Activated CD8-positive, alpha-beta memory T cell treated with anti-CD3 and anti-CD28 coated beads, Interleukin-2, amount 50 U/mL, for 24 hours (primary cell): ENCODE results near the gene RYR1.
"Not testable (repeated sequence)": the region's sequence is repeated elsewhere in the genome, so short reads cannot be mapped to it uniquely, and the experiment has no call there.

Experiments used
- DNase-seq: peaks from one replicate; pipeline ENCODE4 v3.0.0-alpha.2; 2020; ENCODE audit errors: extremely low read depth

The RYR1 gene

DNA sequence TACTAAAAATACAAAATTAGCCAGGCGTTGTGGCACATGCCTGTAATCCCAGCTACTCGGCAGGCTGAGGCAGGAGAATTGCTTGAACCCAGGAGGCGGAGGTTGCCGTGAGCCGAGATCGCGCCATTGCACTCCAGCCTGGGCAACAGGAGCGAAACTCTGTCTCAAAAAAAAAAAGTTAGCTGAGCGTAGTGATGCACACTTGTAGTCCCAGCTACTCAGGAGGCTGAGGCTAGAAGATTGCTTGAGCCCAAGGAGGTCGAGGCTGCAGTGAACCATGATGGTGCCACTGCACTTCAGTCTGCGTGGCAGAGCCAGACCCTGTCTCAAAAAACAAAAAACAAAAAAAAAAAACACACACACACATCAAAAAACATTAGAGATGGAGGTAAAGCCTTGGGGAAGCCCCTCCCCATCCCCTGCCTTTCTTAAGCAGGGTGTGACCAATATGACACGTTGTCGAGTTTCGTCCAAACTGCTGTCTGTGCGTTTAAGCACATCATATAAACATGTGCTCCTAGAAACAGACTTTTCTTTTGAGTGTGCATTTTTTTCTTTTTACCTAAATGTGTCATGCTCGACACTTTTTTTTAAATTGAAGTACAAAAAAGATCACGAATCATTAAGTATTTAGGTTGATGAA is 6.3 kb upstream of the RYR1 start:
- DNase-seq = not testable (repeated sequence)

DNA sequence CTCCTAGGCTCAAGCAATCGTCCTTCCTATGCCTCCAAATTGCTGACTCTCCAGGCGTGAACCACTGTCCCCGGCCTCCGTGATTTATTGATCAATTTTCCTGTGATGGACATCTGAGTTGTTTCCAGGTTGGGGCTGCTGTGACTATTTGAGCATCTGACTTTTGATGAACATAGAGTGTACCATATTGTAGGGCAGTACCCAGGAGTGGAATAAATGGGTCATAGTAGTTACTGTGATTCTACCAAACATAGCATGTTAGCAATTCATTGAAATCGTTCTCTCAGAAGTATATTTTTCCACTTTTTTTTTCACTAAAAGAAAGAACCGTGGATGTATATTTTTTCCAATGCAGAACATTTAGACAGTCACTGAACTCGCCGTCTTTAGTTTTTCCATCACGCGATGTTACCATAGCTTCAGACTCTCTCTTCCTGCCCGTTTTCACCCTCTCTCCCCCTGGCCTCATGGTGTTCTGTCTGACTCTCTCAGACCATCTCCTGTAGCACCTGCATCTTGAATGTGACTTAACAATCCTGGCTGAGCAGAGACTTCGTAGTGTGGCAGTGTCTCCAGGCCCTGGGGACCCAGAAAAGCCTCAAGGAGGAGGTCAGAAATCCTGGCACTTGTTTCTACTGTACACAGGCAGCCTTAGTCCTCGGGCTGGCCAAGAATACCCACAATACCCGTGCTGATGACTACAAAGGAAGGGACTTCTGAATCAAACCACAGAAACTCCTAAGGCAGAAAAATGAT is 4.3 kb upstream of the RYR1 start:
- DNase-seq = no peak

DNA sequence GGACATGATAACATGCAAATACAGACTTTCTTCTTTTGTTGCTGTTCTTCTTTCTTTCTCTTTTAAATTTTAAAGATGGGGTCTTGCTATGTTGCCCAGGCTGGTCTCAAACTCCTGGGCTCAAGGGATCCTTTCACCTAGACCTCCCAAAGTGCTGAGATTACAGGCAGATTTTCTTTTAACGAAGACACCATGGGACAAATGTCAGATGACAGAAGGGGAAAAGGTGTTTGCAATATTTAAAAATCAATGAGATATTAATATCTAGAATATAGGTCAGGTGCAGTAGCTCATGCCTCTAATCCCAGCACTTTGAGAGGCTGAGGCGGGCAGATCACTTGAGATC is 3.7 kb upstream of the RYR1 start:
- no peak for DNase-seq

- no peak for DNase-seq
Measured at GRCh38 chr19:38430931-38431330, 2.6 kb upstream of the RYR1 start.

DNA sequence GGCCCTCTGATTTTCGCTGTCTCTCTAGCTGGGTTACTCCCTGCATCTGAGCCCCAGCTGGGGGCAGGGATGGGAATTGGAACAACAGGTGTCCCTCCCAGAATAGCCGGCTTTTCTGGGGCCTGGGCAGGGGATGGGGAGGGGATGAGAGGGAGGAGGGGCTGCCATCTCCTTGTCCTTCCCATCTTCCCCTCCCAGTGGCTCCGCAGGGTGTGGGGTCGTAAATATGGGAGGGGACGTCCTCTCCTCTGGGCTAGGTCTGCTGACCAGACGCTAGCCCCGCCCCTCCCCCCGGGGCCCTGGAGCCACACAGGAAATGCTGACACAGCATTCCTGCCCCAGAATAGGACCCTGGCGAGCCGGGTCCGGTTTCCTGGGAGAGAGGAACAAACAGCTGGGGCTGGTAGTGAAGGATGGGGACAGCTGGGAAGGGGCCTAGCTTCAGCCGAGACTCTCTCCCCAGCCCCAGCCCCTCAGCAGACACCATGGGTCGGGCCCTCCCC is 1.1 kb downstream of the RYR1 start:
- no peak for DNase-seq

- no peak for DNase-seq
Measured at GRCh38 chr19:38437295-38437694, 3.8 kb downstream of the RYR1 start.

- no peak for DNase-seq
Measured at GRCh38 chr19:38437917-38438316, 4.4 kb downstream of the RYR1 start.

DNA sequence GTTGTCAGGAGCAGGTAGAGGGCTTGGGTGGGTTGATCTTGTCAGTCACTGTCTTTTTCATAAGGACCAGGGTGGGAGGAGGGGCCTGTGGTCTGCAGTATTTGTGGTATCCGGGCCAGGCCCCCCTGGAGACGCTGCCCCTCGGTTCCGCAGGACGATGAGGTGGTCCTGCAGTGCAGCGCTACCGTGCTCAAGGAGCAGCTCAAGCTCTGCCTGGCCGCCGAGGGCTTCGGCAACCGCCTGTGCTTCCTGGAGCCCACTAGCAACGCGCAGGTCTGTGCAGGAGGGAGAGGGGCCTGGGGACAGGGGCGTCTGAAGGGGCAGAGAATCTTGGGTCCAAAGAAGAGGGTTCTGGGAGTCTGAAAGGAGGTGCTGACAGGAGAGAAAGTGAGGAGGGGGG is 7.1 kb downstream of the RYR1 start:
- no peak for DNase-seq

DNA sequence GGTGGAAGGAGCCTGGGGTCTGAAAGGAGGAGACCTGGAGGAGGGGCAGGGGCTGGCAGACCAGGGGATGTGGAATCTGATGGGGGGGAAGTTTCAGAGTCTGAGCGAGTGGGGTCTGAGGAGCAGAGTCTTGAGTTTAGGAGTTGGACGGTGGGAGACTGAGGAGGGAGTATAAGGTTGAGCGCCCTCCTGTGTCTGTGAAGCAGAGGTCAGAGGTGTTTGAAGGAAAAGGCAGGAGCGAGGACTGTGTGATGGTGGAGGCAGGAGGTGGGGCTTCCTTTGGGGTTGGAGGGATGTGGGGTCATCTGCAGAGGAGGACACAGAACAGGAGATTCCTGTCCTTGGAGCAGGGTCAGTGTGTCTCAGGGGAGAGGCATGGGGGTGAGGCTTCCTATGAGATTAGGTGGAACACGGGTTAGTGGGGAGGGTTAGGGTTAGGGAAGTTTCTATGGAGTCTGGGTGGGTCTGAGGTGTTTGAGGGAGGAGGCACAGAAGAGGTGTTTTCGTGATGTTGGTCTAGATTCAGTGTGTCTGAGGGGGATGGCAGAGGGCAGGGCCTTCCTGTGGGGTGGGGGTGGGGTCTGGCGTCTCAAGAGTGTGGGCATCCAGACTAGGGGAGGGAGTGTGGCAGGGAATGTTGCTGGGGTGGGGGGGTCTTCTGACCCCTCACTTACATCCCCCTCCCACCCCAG is 8.3 kb downstream of the RYR1 start:
- DNase-seq = no peak

- DNase-seq = no peak
Measured at GRCh38 chr19:38442736-38443135, 9.2 kb downstream of the RYR1 start.

DNA sequence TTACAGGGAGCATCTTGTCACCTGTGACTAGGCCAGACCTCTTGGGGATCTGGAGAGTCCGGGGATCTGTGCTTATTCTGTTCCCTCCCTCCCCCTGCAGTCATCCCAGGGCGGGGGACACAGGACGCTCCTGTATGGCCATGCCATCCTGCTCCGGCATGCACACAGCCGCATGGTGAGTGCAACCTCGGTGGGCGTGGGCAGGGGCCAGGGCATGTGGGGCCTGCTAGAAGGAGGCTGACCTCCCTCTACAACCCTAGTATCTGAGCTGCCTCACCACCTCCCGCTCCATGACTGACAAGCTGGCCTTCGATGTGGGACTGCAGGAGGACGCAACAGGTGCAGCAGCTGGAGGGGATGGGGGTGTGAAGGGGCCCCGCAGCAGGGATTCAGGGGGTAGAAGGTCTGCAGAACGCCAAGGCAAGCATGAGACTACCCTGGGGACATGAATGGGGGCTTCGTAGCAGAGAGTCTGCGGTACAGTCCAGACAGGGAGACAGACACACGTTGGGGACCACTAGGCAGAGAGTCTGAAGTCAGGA is 10.0 kb downstream of the RYR1 start:
- DNase-seq = no peak

DNA sequence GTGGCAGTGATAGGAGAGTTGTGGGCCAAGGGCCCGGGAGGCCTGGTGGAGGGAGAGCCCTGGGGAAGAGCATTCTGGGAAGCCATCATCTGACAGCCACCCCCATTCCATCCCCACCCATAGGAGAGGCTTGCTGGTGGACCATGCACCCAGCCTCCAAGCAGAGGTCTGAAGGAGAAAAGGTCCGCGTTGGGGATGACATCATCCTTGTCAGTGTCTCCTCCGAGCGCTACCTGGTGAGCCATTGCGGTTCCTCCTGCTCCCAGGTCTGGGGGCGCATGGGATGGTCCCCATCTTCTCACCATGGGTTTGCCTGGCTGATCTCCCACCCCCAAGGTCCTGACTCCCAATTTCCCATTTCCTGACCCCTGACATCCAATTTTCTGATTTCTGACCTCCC is 10.5 kb downstream of the RYR1 start:
- DNase-seq = no peak

DNA sequence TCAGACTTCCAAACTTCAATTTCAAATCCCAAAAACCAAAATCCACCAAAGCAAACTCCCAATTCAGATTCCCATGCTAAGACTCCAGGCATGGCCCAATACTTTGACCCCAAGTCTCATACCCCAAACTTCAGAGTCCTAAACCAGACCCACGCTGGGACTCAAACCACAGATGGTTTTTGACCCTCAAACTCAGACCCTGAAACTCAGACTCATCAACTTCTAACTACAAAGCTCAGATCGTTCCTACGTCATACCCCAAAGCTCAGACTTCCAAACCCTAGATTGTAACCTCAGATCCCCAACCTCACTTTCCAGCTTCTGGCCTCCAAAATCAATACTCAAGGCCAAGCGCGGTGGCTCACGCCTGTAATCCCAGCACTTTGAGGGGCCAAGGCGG is 11.9 kb downstream of the RYR1 start:
- DNase-seq = no peak

DNA sequence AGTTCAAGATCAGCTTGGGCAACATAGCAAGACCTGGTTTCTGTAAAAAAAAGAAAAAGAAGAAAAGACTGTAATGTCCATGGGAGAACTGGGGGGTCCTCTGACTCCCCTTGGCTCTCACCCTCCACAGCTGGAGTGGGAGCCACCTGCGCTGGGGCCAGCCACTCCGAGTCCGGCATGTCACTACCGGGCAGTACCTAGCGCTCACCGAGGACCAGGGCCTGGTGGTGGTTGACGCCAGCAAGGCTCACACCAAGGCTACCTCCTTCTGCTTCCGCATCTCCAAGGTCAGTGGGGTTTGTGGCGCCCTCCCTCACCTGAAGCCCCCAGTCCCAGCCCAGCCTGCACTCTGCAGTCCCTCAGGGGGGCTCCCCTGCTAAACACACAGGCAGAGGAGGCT is 14.7 kb downstream of the RYR1 start:
- DNase-seq = no peak

DNA sequence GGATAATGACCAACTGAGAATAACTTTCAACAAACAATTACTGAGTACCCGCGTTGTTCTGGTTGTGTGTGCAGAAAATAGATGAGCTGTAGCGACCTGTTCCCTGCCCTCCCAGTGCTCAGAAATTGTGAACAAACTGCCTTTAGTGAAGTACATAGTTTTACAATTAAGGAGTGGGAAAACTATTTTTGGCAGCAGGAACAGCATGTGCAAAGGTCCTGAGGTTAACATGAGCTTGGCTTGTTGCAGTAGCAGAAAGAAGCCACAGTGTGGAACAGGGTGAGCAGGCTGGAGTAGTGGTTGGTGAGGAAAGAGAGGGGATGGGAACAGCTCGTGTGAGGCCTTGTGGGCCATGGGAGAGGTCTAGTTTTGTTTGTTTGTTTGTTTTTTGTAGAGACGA is 16.0 kb downstream of the RYR1 start:
- DNase-seq = no peak

DNA sequence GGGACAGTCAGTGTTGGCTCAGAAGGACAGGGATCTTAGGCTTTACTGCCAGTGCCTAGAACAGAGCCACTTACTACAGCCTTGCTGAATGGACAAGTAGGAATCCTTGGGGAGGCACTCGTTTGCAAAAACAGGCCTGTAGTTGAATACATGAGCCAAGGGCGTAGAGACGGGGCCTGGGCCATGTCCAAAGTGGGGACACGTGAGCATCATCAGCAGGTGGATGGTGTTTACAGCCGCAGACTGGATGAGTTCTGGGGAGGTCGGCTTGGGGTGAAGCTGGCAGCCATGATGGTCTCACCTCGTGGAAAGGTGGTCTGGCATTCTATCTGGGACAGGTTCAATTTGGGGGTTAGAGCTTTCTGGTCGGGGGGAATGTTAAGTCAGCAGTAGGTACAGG is 17.5 kb downstream of the RYR1 start:
- DNase-seq = no peak

DNA sequence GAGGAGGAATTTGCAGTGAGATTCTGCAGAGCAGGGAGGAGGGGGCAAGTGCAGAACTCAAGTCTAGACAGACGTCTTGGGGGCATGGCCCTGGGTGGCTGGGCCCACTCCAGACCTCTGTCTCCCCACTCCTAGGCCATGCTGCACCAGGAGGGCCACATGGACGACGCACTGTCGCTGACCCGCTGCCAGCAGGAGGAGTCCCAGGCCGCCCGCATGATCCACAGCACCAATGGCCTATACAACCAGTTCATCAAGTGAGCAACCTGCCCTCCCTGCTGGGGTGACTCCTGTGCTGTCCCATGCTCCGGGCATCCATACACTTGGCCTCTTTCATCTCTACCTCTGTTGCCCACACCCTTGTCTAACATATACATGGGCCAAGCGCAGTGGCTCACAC is 18.1 kb downstream of the RYR1 start:
- no peak for DNase-seq

DNA sequence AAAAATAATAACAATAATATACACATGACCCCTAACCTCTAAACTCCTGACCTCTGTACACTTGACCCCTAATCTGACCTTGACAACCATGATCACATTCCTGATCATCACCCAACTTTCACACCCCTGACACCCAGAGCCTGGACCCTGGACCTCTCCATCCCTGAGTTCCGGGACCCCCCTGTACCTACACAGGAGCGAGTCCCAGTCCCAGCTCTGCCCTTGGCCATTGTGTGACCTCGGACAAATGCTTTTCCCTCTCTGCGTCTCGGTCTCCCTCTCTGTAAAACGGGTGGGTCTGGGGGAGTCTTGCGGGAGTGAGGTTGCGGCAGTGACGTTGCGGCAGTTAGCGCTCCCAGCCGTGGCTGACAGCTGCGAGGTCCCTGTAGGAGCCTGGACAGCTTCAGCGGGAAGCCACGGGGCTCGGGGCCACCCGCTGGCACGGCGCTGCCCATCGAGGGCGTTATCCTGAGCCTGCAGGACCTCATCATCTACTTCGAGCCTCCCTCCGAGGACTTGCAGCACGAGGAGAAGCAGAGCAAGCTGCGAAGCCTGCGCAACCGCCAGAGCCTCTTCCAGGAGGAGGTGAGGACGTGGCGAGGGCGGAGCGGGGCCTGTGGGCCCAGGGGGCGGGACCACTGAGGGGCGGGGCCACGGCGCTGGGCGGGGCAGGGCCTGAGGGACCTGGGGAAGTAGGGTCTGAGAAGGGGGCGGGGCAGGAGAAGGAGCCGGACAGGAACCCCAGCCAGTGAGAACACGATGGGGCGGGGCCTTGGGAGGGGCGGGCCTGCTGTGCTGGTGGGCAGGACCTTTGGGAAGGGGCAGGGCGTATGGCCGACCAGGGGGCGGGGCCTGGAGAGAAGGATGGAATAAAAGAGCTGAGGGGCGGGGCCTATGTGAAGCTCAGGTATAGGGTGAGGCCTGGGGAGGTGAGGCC is 19.2 kb downstream of the RYR1 start:
- DNase-seq = no peak

- no peak for DNase-seq
Measured at GRCh38 chr19:38453596-38453995, 20.1 kb downstream of the RYR1 start.

GRCh38 chr19:38455031-38455430 is 21.5 kb downstream of the RYR1 start:
- no peak for DNase-seq

DNA sequence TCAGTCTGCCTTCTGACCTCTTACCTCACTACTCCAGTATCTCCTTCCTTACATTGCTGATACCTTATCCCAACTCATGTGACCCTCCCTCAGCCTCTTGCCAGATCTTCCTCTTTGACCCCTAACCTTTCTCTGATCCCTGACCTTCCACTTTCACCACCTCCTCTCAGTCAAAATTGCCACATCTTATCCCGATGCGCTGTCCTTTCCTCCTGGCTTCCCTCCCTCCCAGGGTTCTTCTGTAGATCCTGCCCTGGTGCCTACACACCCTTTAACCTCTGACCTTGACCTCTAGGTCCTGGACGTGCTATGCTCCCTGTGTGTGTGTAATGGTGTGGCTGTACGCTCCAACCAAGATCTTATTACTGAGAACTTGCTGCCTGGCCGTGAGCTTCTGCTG is 23.7 kb downstream of the RYR1 start:
- no peak for DNase-seq
